RWPE2 (cell line): Measurements from ENCODE around the gene FOXK2.

ENCODE experiments used
- ATAC-seq: fragments of 200-7000 bp; cut with Tn5 transposase; 3 replicates; pipeline ENCODE4 v1.9.1; 2021; ENCODE audit warnings: low read depth
- DNase-seq: peaks from one replicate; pipeline ENCODE4 v3.0.0-alpha.2; 2020; ENCODE audit warnings: low spot score
- H3K27ac ChIP-seq: fragments of 450-650 bp; 2 replicates; pipeline ENCODE4 v1.5.1; 2017; ENCODE audit warnings: mild to moderate bottlenecking; ENCODE audit not compliant: poor library complexity, severe bottlenecking
- H3K27me3 ChIP-seq: fragments of 250-450 bp; sonication (Bioruptor Pico); 2 replicates; pipeline ENCODE4 v1.5.1; 2021; ENCODE audit warnings: mild to moderate bottlenecking, moderate library complexity; ENCODE audit not compliant: insufficient read depth, poor library complexity, severe bottlenecking
- H3K36me3 ChIP-seq: fragments of 250-450 bp; sonication (Bioruptor Pico); 2 replicates; pipeline ENCODE4 v1.5.1; 2020; ENCODE audit warnings: low read depth, mild to moderate bottlenecking, moderate library complexity
- H3K4me1 ChIP-seq: fragments of 250-450 bp; sonication (Bioruptor Pico); 2 replicates; pipeline ENCODE4 v1.5.1; 2021; ENCODE audit warnings: mild to moderate bottlenecking, moderate library complexity; ENCODE audit not compliant: insufficient read depth, poor library complexity, severe bottlenecking
- H3K4me3 ChIP-seq: fragments of 250-450 bp; sonication (Bioruptor Pico); 2 replicates; pipeline ENCODE4 v1.5.1; 2021; ENCODE audit warnings: mild to moderate bottlenecking, moderate library complexity; ENCODE audit not compliant: severe bottlenecking
- H3K9me3 ChIP-seq: fragments of 250-450 bp; sonication (Bioruptor Pico); 2 replicates; pipeline ENCODE4 v1.5.1; 2021; ENCODE audit warnings: mild to moderate bottlenecking, moderate library complexity; ENCODE audit not compliant: severe bottlenecking
- TF ChIP-seq, protein P1 (sequence below): fragments of 450-650 bp; IDR thresholded peaks from one replicate; pipeline ENCODE4 v1.5.1; 2017; ENCODE audit warnings: mild to moderate bottlenecking, moderate library complexity; ENCODE audit not compliant: poor library complexity, severe bottlenecking

Gene FOXK2

DNA sequence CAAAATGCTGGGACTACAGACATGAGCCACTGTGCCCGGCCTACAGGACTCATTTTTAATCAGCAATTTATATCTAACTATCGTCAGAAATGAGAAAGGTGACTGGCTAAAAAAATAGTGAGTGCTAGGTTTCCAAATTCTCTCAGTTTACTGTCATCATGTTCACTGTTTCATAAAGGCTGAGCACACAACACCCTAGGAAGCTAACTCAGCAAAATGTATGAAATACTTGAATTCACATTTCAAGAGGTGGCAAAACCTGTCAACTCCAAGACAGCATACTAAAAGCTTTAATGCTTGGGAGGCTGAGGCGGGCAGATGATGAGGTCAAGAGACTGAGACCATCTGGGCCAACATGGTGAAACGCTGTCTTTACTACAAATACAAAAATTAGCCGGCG, 112.0 kb downstream of the FOXK2 start:
- peaks cover 59% of the 10 kb centered on the region for H3K36me3 ChIP-seq
- no peak overlapping the region for H3K4me3 ChIP-seq
- H3K27ac ChIP-seq, result no peak overlapping the region

DNA sequence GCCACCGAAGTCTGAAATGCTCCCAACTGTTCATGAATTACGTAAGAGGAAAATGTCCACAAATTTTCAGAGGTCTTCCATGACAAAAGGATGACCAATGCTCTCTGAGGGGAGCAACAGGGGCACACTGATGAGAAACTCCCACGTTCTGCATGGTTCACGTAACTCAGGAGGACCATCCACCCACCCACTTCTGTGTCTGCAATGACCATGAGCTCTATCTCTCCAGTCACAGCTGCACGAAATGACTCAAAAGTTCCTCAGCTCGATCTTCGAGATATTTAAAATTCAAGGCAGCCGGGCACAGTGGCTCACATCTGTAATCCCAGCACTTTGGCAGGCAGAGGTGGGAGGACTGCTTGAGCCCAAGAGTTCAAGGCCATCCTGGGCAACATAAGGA, 112.9 kb downstream of the FOXK2 start:
- Histone ChIP-seq H3K27me3 (no peaks in the 10 kb centered on the region), H3K36me3 (peaks cover 59% of the 10 kb centered on the region), H3K4me3 (no peak overlapping the region), H3K9me3 (peaks cover 7% of the 10 kb centered on the region), H3K27ac (no peak overlapping the region), H3K4me1 (no peaks in the 10 kb centered on the region)
- DNase-seq, result no peak
- ATAC-seq, result no peak
- TF ChIP-seq, protein P1, sequence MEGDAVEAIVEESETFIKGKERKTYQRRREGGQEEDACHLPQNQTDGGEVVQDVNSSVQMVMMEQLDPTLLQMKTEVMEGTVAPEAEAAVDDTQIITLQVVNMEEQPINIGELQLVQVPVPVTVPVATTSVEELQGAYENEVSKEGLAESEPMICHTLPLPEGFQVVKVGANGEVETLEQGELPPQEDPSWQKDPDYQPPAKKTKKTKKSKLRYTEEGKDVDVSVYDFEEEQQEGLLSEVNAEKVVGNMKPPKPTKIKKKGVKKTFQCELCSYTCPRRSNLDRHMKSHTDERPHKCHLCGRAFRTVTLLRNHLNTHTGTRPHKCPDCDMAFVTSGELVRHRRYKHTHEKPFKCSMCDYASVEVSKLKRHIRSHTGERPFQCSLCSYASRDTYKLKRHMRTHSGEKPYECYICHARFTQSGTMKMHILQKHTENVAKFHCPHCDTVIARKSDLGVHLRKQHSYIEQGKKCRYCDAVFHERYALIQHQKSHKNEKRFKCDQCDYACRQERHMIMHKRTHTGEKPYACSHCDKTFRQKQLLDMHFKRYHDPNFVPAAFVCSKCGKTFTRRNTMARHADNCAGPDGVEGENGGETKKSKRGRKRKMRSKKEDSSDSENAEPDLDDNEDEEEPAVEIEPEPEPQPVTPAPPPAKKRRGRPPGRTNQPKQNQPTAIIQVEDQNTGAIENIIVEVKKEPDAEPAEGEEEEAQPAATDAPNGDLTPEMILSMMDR, result no peak

More for the DNA sequence above, 112.0 kb downstream of the FOXK2 start:
- ATAC-seq (no peak), DNase-seq (no peak)
- Histone ChIP-seq H3K27me3 (no peaks in the 10 kb centered on the region), H3K9me3 (peaks cover 1% of the 10 kb centered on the region), H3K4me1 (no peaks in the 10 kb centered on the region)
- TF ChIP-seq, protein P1, result no peak

DNA sequence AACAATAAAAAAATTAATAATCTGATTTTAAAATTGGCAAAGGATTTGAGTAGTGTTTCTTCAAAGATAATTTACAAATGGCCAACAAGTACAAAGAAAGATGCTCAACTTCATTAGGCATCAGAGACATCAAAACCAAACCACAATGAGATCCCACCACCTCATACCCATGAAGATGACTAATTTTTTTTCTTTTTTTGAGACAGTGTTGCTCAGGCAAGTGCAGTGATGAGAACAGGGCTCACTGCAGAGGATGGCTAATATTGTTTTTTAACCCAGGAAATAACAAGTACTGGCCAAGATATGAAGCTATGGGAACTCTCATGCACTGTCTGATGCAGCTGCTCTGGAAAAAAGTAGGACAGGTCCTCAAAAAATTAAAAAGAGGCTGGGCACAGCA, 113.8 kb downstream of the FOXK2 start:
- no peak for ATAC-seq
- no peak overlapping the region for H3K4me3 ChIP-seq
- no peak for DNase-seq
- no peak overlapping the region for H3K27ac ChIP-seq
- H3K27me3 ChIP-seq, result no peaks in the 10 kb centered on the region
- peaks cover 56% of the 10 kb centered on the region for H3K36me3 ChIP-seq
- peaks cover 11% of the 10 kb centered on the region for H3K9me3 ChIP-seq
- TF ChIP-seq, protein P1, result no peak
- H3K4me1 ChIP-seq, result no peaks in the 10 kb centered on the region

DNA sequence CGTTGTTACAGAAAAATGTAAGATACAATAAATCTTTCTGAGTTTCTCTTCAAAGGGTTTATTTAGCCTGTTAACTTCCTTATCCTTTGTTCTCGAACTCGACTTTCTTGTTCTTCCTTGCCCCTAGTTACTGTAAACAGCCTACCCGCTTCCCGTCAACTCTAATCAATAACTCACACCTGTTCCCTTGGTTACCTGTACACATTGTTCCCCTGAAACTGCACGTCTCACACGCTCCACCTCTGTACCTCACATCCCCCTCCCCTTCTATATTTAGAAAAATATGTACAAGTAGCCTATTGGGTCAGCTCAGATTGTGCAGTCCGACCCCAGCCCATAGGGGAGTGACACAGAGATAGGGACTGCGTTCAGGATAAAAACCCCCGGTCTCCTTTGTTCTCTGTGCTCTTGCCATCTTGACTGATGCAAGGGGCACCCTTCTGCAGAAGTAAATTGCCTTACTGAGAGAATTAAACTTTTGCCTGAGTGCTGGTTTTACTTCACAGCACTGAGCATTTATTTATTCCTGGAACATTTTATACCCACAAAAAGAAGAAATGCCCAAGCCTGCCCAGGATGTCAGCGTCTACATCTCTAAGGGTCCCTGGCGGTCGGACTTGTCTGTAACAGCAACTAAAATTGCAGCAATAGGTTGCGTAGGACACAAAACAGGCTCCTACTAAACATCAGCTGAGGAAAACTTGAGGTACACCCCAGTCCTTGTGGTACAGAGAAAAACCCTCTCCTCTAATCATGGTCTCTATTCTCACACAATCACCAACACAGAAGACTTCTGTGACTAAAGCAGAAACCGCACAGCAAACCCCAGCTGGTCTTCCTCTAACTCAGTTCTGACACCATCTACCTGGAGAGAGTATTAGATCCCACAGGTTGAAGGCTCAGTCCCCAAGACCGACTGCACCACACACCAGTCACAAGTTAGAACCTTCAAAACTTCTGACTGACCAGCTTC, 117.4 kb downstream of the FOXK2 start:
- Histone ChIP-seq H3K9me3 (peaks cover 11% of the 10 kb centered on the region), H3K36me3 (peaks cover 75% of the 10 kb centered on the region), H3K4me1 (no peaks in the 10 kb centered on the region), H3K27ac (no peak overlapping the region), H3K27me3 (no peaks in the 10 kb centered on the region), H3K4me3 (no peak overlapping the region)
- no peak for ATAC-seq
- no peak for DNase-seq
- TF ChIP-seq, protein P1, result no peak

DNA sequence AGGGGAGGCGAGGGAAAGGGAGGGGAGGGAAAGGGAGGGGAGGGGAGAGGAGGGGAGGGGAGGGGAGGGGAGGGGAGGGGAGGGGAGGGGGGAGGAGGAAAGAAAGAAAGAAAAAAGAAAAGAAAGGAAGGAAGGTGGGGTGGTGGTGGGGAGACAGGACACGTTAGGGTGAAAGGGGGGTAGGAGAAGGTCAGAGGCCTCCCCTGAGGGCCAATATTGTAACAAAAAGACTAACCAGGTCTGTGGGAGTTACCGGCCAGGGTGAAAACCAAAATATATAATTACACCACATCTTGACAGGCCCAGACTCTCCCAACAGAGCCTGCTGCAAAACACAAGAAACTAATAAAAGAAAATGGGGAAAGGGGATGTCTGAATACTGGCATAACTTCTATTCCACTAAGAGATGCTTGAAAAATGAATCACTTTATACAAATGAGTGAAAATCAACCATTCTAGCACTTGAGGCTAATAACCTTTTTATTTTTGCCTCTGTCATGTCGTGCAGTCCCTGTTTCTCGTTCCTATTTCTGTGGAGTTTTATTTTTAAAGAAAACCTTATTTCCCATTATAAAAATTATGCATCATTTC, 118.7 kb downstream of the FOXK2 start:
- Histone ChIP-seq H3K4me1 (no peaks in the 10 kb centered on the region), H3K9me3 (peaks cover 11% of the 10 kb centered on the region), H3K27me3 (no peaks in the 10 kb centered on the region), H3K27ac (no peak overlapping the region), H3K36me3 (peaks cover 87% of the 10 kb centered on the region), H3K4me3 (no peak overlapping the region)
- TF ChIP-seq, protein P1, result no peak
- ATAC-seq (no peak), DNase-seq (no peak)
